Measurements from ENCODE around the gene PHACTR3.

The PHACTR3 gene

GRCh38 chr20:59895908-59896307, 291.6 kb downstream of the PHACTR3 start:
- no peak for DNase-seq
